IMR-90 (cell line): ENCODE data around the gene GLRA3. TPM values are rescaled to one million over a fixed set of nuclear protein-coding genes. Genes with fewer than 3 reads are reported as not detected.

Source experiments
- ATAC-seq: fragments of 200-7000 bp; cut with Tn5 transposase; 2 replicates; pipeline ENCODE4 v1.9.1; 2020; ENCODE audit warnings: low read depth, mild to moderate bottlenecking, moderate library complexity
- BruUV-seq: library from RNA; stranded (reverse); fragments of 400-500 nt; replicated peaks from 2 replicates; lab custom pipeline; 2021; lab: Mats Ljungman, UMichigan
- CTCF ChIA-PET: fragments of 300-600 bp; formaldehyde crosslinking; extraction: SDS; loops from one replicate; lab custom pipeline; 2021; ENCODE audit warnings: antibody characterized with exemption; lab: Yijun Ruan, JAX
- POLR2A ChIA-PET: fragments of 300-600 bp; sonication (Branson Sonifier 250); formaldehyde crosslinking; loops from one replicate; lab custom pipeline; 2022; ENCODE audit warnings: antibody characterized with exemption; ENCODE audit not compliant: unreplicated experiment; lab: Charles Lee
- DNase-seq: peaks from one replicate; pipeline ENCODE4 v3.0.0; 2013
- H2AFZ ChIP-seq: replicated peaks from 2 replicates; pipeline ENCODE3; 2013; ENCODE audit warnings: low read length, mild to moderate bottlenecking; ENCODE audit not compliant: poor library complexity
- H2AK5ac ChIP-seq: 2 replicates; pipeline ENCODE4 v1.6.1; 2013; ENCODE audit warnings: low read depth, low read length, inconsistent platforms
- H2AK9ac ChIP-seq: replicated peaks from 2 replicates; pipeline ENCODE3; 2013; ENCODE audit warnings: mild to moderate bottlenecking, low read depth, low read length, moderate library complexity; ENCODE audit not compliant: poor library complexity
- H2BK120ac ChIP-seq: 2 replicates; pipeline ENCODE4 v1.6.1; 2013; ENCODE audit warnings: low read depth, low read length, inconsistent platforms
- H2BK15ac ChIP-seq: 3 replicates; pipeline ENCODE4 v1.6.1; 2013; ENCODE audit warnings: low read depth, low read length, inconsistent platforms
- H2BK20ac ChIP-seq: 2 replicates; pipeline ENCODE4 v1.6.1; 2013; ENCODE audit warnings: low read depth, mild to moderate bottlenecking, inconsistent platforms, low read length, moderate library complexity
- H2BK5ac ChIP-seq: 2 replicates; pipeline ENCODE4 v1.6.1; 2013; ENCODE audit warnings: mild to moderate bottlenecking, low read depth, low read length, inconsistent platforms; ENCODE audit not compliant: poor library complexity, severe bottlenecking
- H3K14ac ChIP-seq: replicated peaks from 2 replicates; pipeline ENCODE4 v1.6.1; 2013; ENCODE audit warnings: low read depth, low read length, inconsistent platforms
- H3K18ac ChIP-seq: 2 replicates; pipeline ENCODE4 v1.6.1; 2013; ENCODE audit warnings: low read depth, low read length, control low read depth
- H3K23ac ChIP-seq: 2 replicates; pipeline ENCODE4 v1.6.1; 2013; ENCODE audit warnings: low read depth, low read length, inconsistent platforms
- H3K27ac ChIP-seq: 2 replicates; pipeline ENCODE4 v1.5.1; 2013; ENCODE audit warnings: mild to moderate bottlenecking, control low read depth, low read length; ENCODE audit not compliant: insufficient read depth
- H3K27me3 ChIP-seq: 2 replicates; pipeline ENCODE4 v1.6.1; 2013; ENCODE audit warnings: low read length; ENCODE audit not compliant: control insufficient read depth, insufficient read depth
- H3K36me3 ChIP-seq: 2 replicates; pipeline ENCODE4 v1.6.1; 2013; ENCODE audit warnings: low read length, mixed read lengths; ENCODE audit not compliant: control insufficient read depth, insufficient read depth
- H3K4ac ChIP-seq: 2 replicates; pipeline ENCODE4 v1.6.1; 2013; ENCODE audit warnings: low read depth, low read length, inconsistent platforms
- H3K4me1 ChIP-seq: 2 replicates; pipeline ENCODE4 v1.6.1; 2013; ENCODE audit warnings: low read length, mixed read lengths; ENCODE audit not compliant: control insufficient read depth, insufficient read depth
- H3K4me2 ChIP-seq: 2 replicates; pipeline ENCODE4 v1.6.1; 2013; ENCODE audit warnings: low read depth, mild to moderate bottlenecking, control low read depth, low read length, moderate library complexity
- H3K4me3 ChIP-seq: 2 replicates; pipeline ENCODE4 v1.5.1; 2013; ENCODE audit warnings: low read depth, mild to moderate bottlenecking, control low read depth, low read length, moderate library complexity; ENCODE audit not compliant: insufficient read depth
- H3K56ac ChIP-seq: 2 replicates; pipeline ENCODE4 v1.6.1; 2013; ENCODE audit warnings: low read length, inconsistent platforms; ENCODE audit not compliant: insufficient read depth; ENCODE audit errors: extremely low read depth
- H3K79me1 ChIP-seq, 2 experiments: 2 replicates each; pipeline ENCODE4 v1.6.1; 2013; ENCODE audit warnings: low read length in 2 of 2, inconsistent platforms in 1 of 2, low read depth in 1 of 2
- H3K9ac ChIP-seq: 2 replicates; pipeline ENCODE4 v1.6.1; 2013; ENCODE audit warnings: low read depth, low read length, control low read depth
- H3K9me1 ChIP-seq: 2 replicates; pipeline ENCODE4 v1.6.1; 2013; ENCODE audit warnings: low read length, inconsistent platforms; ENCODE audit not compliant: insufficient read depth
- H3K9me3 ChIP-seq: 2 replicates; pipeline ENCODE4 v1.6.1; 2013; ENCODE audit warnings: low read length; ENCODE audit not compliant: control insufficient read depth, insufficient read depth
- H4K20me1 ChIP-seq: 2 replicates; pipeline ENCODE4 v1.6.1; 2013; ENCODE audit warnings: low read length, inconsistent platforms; ENCODE audit not compliant: insufficient read depth
- H4K5ac ChIP-seq: 2 replicates; pipeline ENCODE4 v1.6.1; 2013; ENCODE audit warnings: mild to moderate bottlenecking, low read depth, low read length, control low read depth
- H4K8ac ChIP-seq, 2 experiments: 2 replicates each; pipeline ENCODE4 v1.6.1; 2013; ENCODE audit warnings: low read depth in 2 of 2, low read length in 2 of 2, control low read depth in 1 of 2, inconsistent platforms in 1 of 2
- H4K91ac ChIP-seq: 2 replicates; pipeline ENCODE4 v1.6.1; 2013; ENCODE audit warnings: low read depth, low read length, inconsistent platforms; ENCODE audit not compliant: insufficient read depth
- CEBPB ChIP-seq: IDR thresholded peaks from 2 replicates; pipeline ENCODE4 v1.6.1; 2012; ENCODE audit warnings: low read depth, low read length, improper control_type of control experiment
- ELK1 ChIP-seq: fragments of 150-350 bp; IDR thresholded peaks from 2 replicates; pipeline ENCODE4 v1.6.1; 2016; ENCODE audit warnings: low read depth, mild to moderate bottlenecking, low read length, moderate library complexity, borderline replicate concordance
- FOS ChIP-seq: fragments of 150-350 bp; IDR thresholded peaks from 2 replicates; pipeline ENCODE4 v1.6.1; 2016; ENCODE audit warnings: low read depth, low read length
- MAFK ChIP-seq: IDR thresholded peaks from 2 replicates; pipeline ENCODE4 v1.6.1; 2012; ENCODE audit warnings: low read depth, low read length, improper control_type of control experiment
- NFE2L2 ChIP-seq: fragments of 150-350 bp; IDR thresholded peaks from 2 replicates; pipeline ENCODE4 v1.6.1; 2016; ENCODE audit warnings: low read depth, mild to moderate bottlenecking, low read length
- RAD21 ChIP-seq: IDR thresholded peaks from 2 replicates; pipeline ENCODE4 v1.6.1; 2012; ENCODE audit warnings: low read length, improper control_type of control experiment
- WGBS, 2 experiments: methylation state at CpG; one replicate each; pipeline versions ENCODE4 v1.1.5 to v1.1.7; 2013; ENCODE audit warnings: missing lambda C conversion rate in 2 of 2; ENCODE audit not compliant: insufficient read length in 1 of 2; ENCODE audit errors: extremely low coverage in 2 of 2; 5-methylcytosine and 5-hydroxymethylcytosine counted together
- dilution Hi-C: fragments of 300-500 bp; cut with HindIII; formaldehyde crosslinking; loops from one replicate; pipeline ENCODE4 v1.14.3; 2018; ENCODE audit warnings: low sequenced_read_pairs; ENCODE audit not compliant: unreplicated experiment
- in situ Hi-C: fragments of 300-500 bp; cut with MboI; formaldehyde crosslinking; loops from 3 replicates; pipeline ENCODE4 v1.14.3; 2019; ENCODE audit warnings: low sequenced_read_pairs, inconsistent platforms, mixed read lengths
- intact Hi-C: fragments of 100-400 bp; cut with micrococcal nuclease; formaldehyde crosslinking; loops from 2 replicates; pipeline ENCODE4 v1.10.0; 2022
- polyA plus RNA-seq, 3 experiments: library from polyadenylated mRNA; depleted of rRNA; stranded (reverse); fragments of >200 nt; gene quantifications; 2 replicates each; pipeline ENCODE4 v1.2.3, GENCODE V29; 2012; ENCODE audit warnings: low replicate concordance in 1 of 3
- total RNA-seq: library from RNA; depleted of rRNA; stranded (reverse); fragments of >200 nt; gene quantifications from 2 replicates; pipeline ENCODE4 v1.2.3, GENCODE V29; 2012

Gene GLRA3
- total and polyA plus RNA-seq, 2 of the 4 experiments (the other 2 are of a cell fraction), result not detected

- Histone ChIP-seq H3K4me2 (no peak overlapping the region), H3K9me3 (0 out of 2 replicates have a peak, but pooled peaks cover 3% of the 10 kb centered on the region), H3K27me3 (no peaks in the 10 kb centered on the region), H3K9ac (no peak overlapping the region), H3K9me1 (no peaks in the 10 kb centered on the region), H3K36me3 (no peaks in the 10 kb centered on the region), H4K91ac (no peak overlapping the region), H2AFZ (no peak overlapping the region), H2BK5ac (no peak overlapping the region), H3K4ac (no peak overlapping the region), H4K20me1 (no peaks in the 10 kb centered on the region), H2BK15ac (no peak overlapping the region), H2AK9ac (no peak overlapping the region), H2BK20ac (no peak overlapping the region), H3K4me1 (no peaks in the 10 kb centered on the region), H4K8ac (no peak overlapping the region), H2BK120ac (no peak overlapping the region), H3K4me3 (no peak overlapping the region), H3K79me1 (no peaks in the 10 kb centered on the region), H3K23ac (no peak overlapping the region), H3K18ac (no peak overlapping the region), H2AK5ac (no peak overlapping the region), H3K56ac (no peak overlapping the region), H4K5ac (no peak overlapping the region), H3K27ac (no peak overlapping the region), H3K14ac (no peak overlapping the region)
- ATAC-seq (no peak), DNase-seq (no peak)
- WGBS, 2 experiments, result no CpG with 5 or more reads among the region's 1 CpG
- ChIA-PET POLR2A (no interaction called here), CTCF (no interaction called here)
- dilution Hi-C loops, result no loop called here
- in situ Hi-C loops, result no loop called here
- intact Hi-C loops, result no loop called here
- TF ChIP-seq NFE2L2, result no peak
- TF ChIP-seq MAFK, result no peak
- TF ChIP-seq FOS, result no peak
- TF ChIP-seq RAD21, result no peak
- TF ChIP-seq ELK1, result no peak
- no peak for TF ChIP-seq CEBPB
- BruUV-seq, result no TSS peak
Measured at GRCh38 chr4:174865418-174865985, 36.5 kb upstream of the GLRA3 start.
